WTC11 (cell line): ENCODE data around the gene C1orf226.
"Not testable (repeated sequence)": the region's sequence is repeated elsewhere in the genome, so short reads cannot be mapped to it uniquely, and the experiment has no call there.

Experiments used
- ATF2 ChIP-seq: sonication (generic); formaldehyde crosslinking; IDR thresholded peaks from 2 replicates; pipeline ENCODE4 v1.8.1; 2022; ENCODE audit warnings: low read depth, missing genetic modification reagents, borderline replicate concordance
- CTCF ChIP-seq: fragments of 200-600 bp; IDR thresholded peaks from 2 replicates; pipeline ENCODE4 v1.8.0; 2022; ENCODE audit warnings: antibody characterized with exemption
- E2F4 ChIP-seq: sonication (generic); formaldehyde crosslinking; IDR thresholded peaks from 2 replicates; pipeline ENCODE4 v1.8.1; 2022; ENCODE audit warnings: low read depth, mild to moderate bottlenecking, moderate library complexity, missing genetic modification reagents, borderline replicate concordance
- ELF4 ChIP-seq: sonication (generic); formaldehyde crosslinking; IDR thresholded peaks from 2 replicates; pipeline ENCODE4 v1.8.1; 2022; ENCODE audit warnings: low read depth, mild to moderate bottlenecking, moderate library complexity, missing genetic modification reagents
- ESRRA ChIP-seq: sonication (generic); formaldehyde crosslinking; IDR thresholded peaks from 2 replicates; pipeline ENCODE4 v1.8.1; 2022; ENCODE audit warnings: mild to moderate bottlenecking, missing genetic modification reagents, borderline replicate concordance
- JAZF1 ChIP-seq: fragments of 250-450 bp; sonication (Bioruptor Pico); IDR thresholded peaks from 2 replicates; pipeline ENCODE4 v1.9.0; 2021; ENCODE audit warnings: moderate library complexity, mild to moderate bottlenecking, inconsistent platforms
- KAT7 ChIP-seq: sonication (generic); formaldehyde crosslinking; IDR thresholded peaks from 2 replicates; pipeline ENCODE4 v1.8.1; 2023; ENCODE audit warnings: missing genetic modification reagents, mild to moderate bottlenecking, borderline replicate concordance
- NR2C2 ChIP-seq: sonication (generic); formaldehyde crosslinking; IDR thresholded peaks from 2 replicates; pipeline ENCODE4 v1.8.0; 2022; ENCODE audit warnings: mild to moderate bottlenecking, missing genetic modification reagents
- TCF7 ChIP-seq: sonication (generic); formaldehyde crosslinking; IDR thresholded peaks from 2 replicates; pipeline ENCODE4 v1.8.0; 2022; ENCODE audit warnings: mild to moderate bottlenecking, low read depth, missing genetic modification reagents, moderate library complexity
- TF ChIP-seq, protein P1 (sequence below): sonication (generic); formaldehyde crosslinking; IDR thresholded peaks from 2 replicates; pipeline ENCODE4 v1.8.0; 2023; ENCODE audit warnings: missing genetic modification reagents
- TF ChIP-seq, protein P2 (sequence below): sonication (generic); formaldehyde crosslinking; IDR thresholded peaks from 2 replicates; pipeline ENCODE4 v1.8.1; 2023; ENCODE audit warnings: mild to moderate bottlenecking, missing genetic modification reagents, borderline replicate concordance
- TF ChIP-seq, protein P3 (sequence below): sonication (generic); formaldehyde crosslinking; IDR thresholded peaks from 2 replicates; pipeline ENCODE4 v1.8.1; 2022; ENCODE audit warnings: mild to moderate bottlenecking, moderate library complexity, missing genetic modification reagents
- TF ChIP-seq, protein P4 (sequence below): sonication (generic); formaldehyde crosslinking; IDR thresholded peaks from 2 replicates; pipeline ENCODE4 v1.8.0; 2022; ENCODE audit warnings: missing genetic modification reagents

DNA sequence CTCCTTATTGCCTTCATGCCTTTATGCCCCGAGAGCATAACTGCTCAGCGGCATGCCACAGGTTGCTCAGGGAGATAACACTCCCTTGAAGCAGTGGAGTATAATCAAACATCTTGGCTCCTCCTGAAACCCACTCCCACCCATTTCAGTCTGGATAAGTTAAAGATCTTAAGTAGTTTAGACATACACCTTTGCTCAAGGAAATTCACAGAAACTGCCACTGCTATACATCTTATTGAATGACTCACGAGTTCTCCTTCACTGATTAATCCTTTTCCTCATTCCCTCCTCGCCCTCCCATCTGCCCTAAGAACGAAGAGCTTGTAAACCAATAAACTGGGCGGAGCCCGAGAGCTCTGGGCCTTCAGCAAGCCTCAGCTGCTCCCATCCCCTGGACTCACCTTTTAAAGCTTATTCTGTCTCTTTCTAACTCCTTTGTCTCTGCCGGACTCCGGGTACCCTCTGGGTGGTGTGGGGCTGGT lies 38.0 kb downstream of the C1orf226 start:
- TF ChIP-seq ESRRA (CRISPR knock-in tag); CTCF; E2F4 (CRISPR knock-in tag); NR2C2 (CRISPR knock-in tag); ATF2; JAZF1; ELF4 (CRISPR knock-in tag); KAT7; TCF7 (CRISPR knock-in tag): not testable (repeated sequence)
- TF ChIP-seq, protein P1, sequence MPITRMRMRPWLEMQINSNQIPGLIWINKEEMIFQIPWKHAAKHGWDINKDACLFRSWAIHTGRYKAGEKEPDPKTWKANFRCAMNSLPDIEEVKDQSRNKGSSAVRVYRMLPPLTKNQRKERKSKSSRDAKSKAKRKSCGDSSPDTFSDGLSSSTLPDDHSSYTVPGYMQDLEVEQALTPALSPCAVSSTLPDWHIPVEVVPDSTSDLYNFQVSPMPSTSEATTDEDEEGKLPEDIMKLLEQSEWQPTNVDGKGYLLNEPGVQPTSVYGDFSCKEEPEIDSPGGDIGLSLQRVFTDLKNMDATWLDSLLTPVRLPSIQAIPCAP: not testable (repeated sequence)
- TF ChIP-seq, protein P2, sequence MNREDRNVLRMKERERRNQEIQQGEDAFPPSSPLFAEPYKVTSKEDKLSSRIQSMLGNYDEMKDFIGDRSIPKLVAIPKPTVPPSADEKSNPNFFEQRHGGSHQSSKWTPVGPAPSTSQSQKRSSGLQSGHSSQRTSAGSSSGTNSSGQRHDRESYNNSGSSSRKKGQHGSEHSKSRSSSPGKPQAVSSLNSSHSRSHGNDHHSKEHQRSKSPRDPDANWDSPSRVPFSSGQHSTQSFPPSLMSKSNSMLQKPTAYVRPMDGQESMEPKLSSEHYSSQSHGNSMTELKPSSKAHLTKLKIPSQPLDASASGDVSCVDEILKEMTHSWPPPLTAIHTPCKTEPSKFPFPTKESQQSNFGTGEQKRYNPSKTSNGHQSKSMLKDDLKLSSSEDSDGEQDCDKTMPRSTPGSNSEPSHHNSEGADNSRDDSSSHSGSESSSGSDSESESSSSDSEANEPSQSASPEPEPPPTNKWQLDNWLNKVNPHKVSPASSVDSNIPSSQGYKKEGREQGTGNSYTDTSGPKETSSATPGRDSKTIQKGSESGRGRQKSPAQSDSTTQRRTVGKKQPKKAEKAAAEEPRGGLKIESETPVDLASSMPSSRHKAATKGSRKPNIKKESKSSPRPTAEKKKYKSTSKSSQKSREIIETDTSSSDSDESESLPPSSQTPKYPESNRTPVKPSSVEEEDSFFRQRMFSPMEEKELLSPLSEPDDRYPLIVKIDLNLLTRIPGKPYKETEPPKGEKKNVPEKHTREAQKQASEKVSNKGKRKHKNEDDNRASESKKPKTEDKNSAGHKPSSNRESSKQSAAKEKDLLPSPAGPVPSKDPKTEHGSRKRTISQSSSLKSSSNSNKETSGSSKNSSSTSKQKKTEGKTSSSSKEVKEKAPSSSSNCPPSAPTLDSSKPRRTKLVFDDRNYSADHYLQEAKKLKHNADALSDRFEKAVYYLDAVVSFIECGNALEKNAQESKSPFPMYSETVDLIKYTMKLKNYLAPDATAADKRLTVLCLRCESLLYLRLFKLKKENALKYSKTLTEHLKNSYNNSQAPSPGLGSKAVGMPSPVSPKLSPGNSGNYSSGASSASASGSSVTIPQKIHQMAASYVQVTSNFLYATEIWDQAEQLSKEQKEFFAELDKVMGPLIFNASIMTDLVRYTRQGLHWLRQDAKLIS (CRISPR knock-in tag): not testable (repeated sequence)
- TF ChIP-seq, protein P3, sequence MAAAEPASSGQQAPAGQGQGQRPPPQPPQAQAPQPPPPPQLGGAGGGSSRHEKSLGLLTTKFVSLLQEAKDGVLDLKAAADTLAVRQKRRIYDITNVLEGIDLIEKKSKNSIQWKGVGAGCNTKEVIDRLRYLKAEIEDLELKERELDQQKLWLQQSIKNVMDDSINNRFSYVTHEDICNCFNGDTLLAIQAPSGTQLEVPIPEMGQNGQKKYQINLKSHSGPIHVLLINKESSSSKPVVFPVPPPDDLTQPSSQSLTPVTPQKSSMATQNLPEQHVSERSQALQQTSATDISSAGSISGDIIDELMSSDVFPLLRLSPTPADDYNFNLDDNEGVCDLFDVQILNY (CRISPR knock-in tag): not testable (repeated sequence)
- TF ChIP-seq, protein P4, sequence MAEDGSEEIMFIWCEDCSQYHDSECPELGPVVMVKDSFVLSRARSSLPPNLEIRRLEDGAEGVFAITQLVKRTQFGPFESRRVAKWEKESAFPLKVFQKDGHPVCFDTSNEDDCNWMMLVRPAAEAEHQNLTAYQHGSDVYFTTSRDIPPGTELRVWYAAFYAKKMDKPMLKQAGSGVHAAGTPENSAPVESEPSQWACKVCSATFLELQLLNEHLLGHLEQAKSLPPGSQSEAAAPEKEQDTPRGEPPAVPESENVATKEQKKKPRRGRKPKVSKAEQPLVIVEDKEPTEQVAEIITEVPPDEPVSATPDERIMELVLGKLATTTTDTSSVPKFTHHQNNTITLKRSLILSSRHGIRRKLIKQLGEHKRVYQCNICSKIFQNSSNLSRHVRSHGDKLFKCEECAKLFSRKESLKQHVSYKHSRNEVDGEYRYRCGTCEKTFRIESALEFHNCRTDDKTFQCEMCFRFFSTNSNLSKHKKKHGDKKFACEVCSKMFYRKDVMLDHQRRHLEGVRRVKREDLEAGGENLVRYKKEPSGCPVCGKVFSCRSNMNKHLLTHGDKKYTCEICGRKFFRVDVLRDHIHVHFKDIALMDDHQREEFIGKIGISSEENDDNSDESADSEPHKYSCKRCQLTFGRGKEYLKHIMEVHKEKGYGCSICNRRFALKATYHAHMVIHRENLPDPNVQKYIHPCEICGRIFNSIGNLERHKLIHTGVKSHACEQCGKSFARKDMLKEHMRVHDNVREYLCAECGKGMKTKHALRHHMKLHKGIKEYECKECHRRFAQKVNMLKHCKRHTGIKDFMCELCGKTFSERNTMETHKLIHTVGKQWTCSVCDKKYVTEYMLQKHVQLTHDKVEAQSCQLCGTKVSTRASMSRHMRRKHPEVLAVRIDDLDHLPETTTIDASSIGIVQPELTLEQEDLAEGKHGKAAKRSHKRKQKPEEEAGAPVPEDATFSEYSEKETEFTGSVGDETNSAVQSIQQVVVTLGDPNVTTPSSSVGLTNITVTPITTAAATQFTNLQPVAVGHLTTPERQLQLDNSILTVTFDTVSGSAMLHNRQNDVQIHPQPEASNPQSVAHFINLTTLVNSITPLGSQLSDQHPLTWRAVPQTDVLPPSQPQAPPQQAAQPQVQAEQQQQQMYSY (CRISPR knock-in tag): not testable (repeated sequence)
